GM12878 (cell line): ENCODE data around the gene JAGN1. TPM values are rescaled to one million over a fixed set of nuclear protein-coding genes. Genes with fewer than 3 reads are reported as not detected.

ENCODE experiments used
- ATAC-seq: fragments of 200-7000 bp; cut with Tn5 transposase; 3 replicates; pipeline ENCODE4 v1.9.1; 2020; ENCODE audit warnings: mild to moderate bottlenecking, moderate library complexity
- BruUV-seq: library from RNA; stranded (reverse); fragments of 400-500 nt; replicated peaks from 2 replicates; lab custom pipeline; 2021; lab: Mats Ljungman, UMichigan
- CTCF ChIA-PET: fragments of 300-600 bp; sonication (Branson Sonifier 250); formaldehyde crosslinking; extraction: SDS; loops from one replicate; lab custom pipeline; 2021; ENCODE audit warnings: inconsistent platforms; lab: Yijun Ruan, JAX
- POLR2A ChIA-PET: fragments of 350-600 bp; formaldehyde crosslinking; extraction: SDS; loops from one replicate; lab custom pipeline; 2021; ENCODE audit warnings: inconsistent platforms; lab: Charles Lee
- RAD21 ChIA-PET: fragments of 300-600 bp; sonication (Branson Sonifier 250); formaldehyde crosslinking; loops from one replicate; lab custom pipeline; 2023; ENCODE audit warnings: antibody characterized with exemption; ENCODE audit not compliant: unreplicated experiment; lab: Charles Lee
- SMC1A ChIA-PET: fragments of 300-600 bp; sonication (Branson Sonifier 250); formaldehyde crosslinking; loops from one replicate; lab custom pipeline; 2023; ENCODE audit not compliant: unreplicated experiment, uncharacterized antibody; lab: Charles Lee
- DNase-seq: peaks from one replicate; pipeline ENCODE4 v3.0.0-alpha.2; 2011; ENCODE audit warnings: low read depth, low spot score
- FAIRE-seq: peaks from 3 replicates; lab custom pipeline; 2011; peaks lifted over from hg19 to GRCh38; lab: Jason Lieb, UNC
- H2AFZ ChIP-seq: 2 replicates; pipeline ENCODE4 v1.6.0; 2011; ENCODE audit warnings: low read depth, low read length, control low read depth; ENCODE audit not compliant: control insufficient read depth
- H3K27ac ChIP-seq: 2 replicates; pipeline ENCODE4 v1.5.1; 2011; ENCODE audit warnings: control low read depth; ENCODE audit not compliant: control insufficient read depth, insufficient read depth
- H3K27me3 ChIP-seq, 2 experiments: replicated peaks in 1 of 2; 2 replicates each; pipeline versions ENCODE4 v1.6.0 to v1.6.1; 2011; ENCODE audit warnings: low read length in 1 of 2; ENCODE audit not compliant: control insufficient read depth in 2 of 2, insufficient read depth in 2 of 2
- H3K36me3 ChIP-seq, 2 experiments: 2 replicates each; pipeline ENCODE4 v1.5.1; 2011; ENCODE audit warnings: low read length in 1 of 2; ENCODE audit not compliant: control insufficient read depth in 2 of 2, insufficient read depth in 2 of 2
- H3K4me1 ChIP-seq: 2 replicates; pipeline ENCODE4 v1.6.1; 2011; ENCODE audit warnings: mild to moderate bottlenecking, low read length, moderate library complexity, mixed read lengths; ENCODE audit not compliant: control insufficient read depth, insufficient read depth
- H3K4me2 ChIP-seq: 2 replicates; pipeline ENCODE4 v1.6.0; 2011; ENCODE audit warnings: control low read depth; ENCODE audit not compliant: control insufficient read depth, insufficient read depth
- H3K4me3 ChIP-seq: fragments of 200-600 bp; sonication (generic); 2 replicates; pipeline ENCODE4 v1.5.1; 2016
- H3K79me2 ChIP-seq: 2 replicates; pipeline ENCODE4 v1.6.0; 2011; ENCODE audit warnings: low read length; ENCODE audit not compliant: control insufficient read depth, insufficient read depth
- H3K9ac ChIP-seq: 2 replicates; pipeline ENCODE4 v1.8.0; 2011; ENCODE audit warnings: low read length, control low read depth, mixed read lengths; ENCODE audit not compliant: control insufficient read depth, insufficient read depth
- H3K9me3 ChIP-seq: replicated peaks from 3 replicates; pipeline ENCODE4 v1.5.1; 2011; ENCODE audit warnings: mild to moderate bottlenecking, low read length; ENCODE audit not compliant: control insufficient read depth, insufficient read depth
- H4K20me1 ChIP-seq: 2 replicates; pipeline ENCODE4 v1.6.0; 2011; ENCODE audit not compliant: control insufficient read depth, insufficient read depth
- BMI1 ChIP-seq: fragments of 450-650 bp; IDR thresholded peaks from 2 replicates; pipeline ENCODE4 v1.6.1; 2016; ENCODE audit warnings: mild to moderate bottlenecking, moderate library complexity, borderline replicate concordance
- CBX3 ChIP-seq: fragments of 200-600 bp; sonication (generic); IDR thresholded peaks from 2 replicates; pipeline ENCODE4 v1.6.1; 2016; ENCODE audit warnings: low read depth, borderline replicate concordance
- CEBPZ ChIP-seq: fragments of 150-350 bp; IDR thresholded peaks from 2 replicates; pipeline ENCODE4 v1.6.1; 2016; ENCODE audit warnings: low read depth, low read length
- E2F4 ChIP-seq: IDR thresholded peaks from 2 replicates; pipeline ENCODE4 v1.6.1; 2012; ENCODE audit warnings: low read depth, low read length, improper control_type of control experiment
- EED ChIP-seq: sonication (generic); IDR thresholded peaks from 2 replicates; pipeline ENCODE4 v1.6.1; 2016; ENCODE audit warnings: antibody characterized with exemption, low read depth
- EP300 ChIP-seq, 2 experiments: fragments of 150-350 bp in 1 of 2; IDR thresholded peaks; 2 replicates each; pipeline ENCODE4 v1.6.1; 2011 to 2012; ENCODE audit warnings: low read depth in 2 of 2, low read length in 2 of 2, borderline replicate concordance in 1 of 2, improper control_type of control experiment in 1 of 2, inconsistent platforms in 1 of 2; ENCODE audit not compliant: control insufficient read depth in 1 of 2
- EZH2 ChIP-seq: IDR thresholded peaks from 2 replicates; pipeline ENCODE4 v1.6.1; 2012; ENCODE audit warnings: low read depth, mild to moderate bottlenecking, control low read depth, inconsistent platforms, low read length, borderline replicate concordance; ENCODE audit not compliant: control insufficient read depth
- GATAD2B ChIP-seq: fragments of 450-650 bp; conservative IDR thresholded peaks from 2 replicates; pipeline ENCODE4 v1.6.1; 2017; ENCODE audit warnings: low read depth, mild to moderate bottlenecking, moderate library complexity
- HCFC1 ChIP-seq: fragments of 150-350 bp; IDR thresholded peaks from 2 replicates; pipeline ENCODE4 v1.6.1; 2014; ENCODE audit warnings: low read length
- HDAC2 ChIP-seq: fragments of 200-600 bp; sonication (generic); IDR thresholded peaks from 2 replicates; pipeline ENCODE4 v1.6.1; 2017
- IKZF1 ChIP-seq: fragments of 450-650 bp; conservative IDR thresholded peaks from 2 replicates; pipeline ENCODE4 v1.6.1; 2017; ENCODE audit warnings: antibody characterized with exemption, mild to moderate bottlenecking
- JUNB ChIP-seq: IDR thresholded peaks from 2 replicates; pipeline ENCODE4 v1.6.1; 2016; ENCODE audit warnings: antibody characterized with exemption, mild to moderate bottlenecking
- NFYB ChIP-seq: IDR thresholded peaks from 2 replicates; pipeline ENCODE4 v1.6.1; 2011; ENCODE audit warnings: low read depth, mild to moderate bottlenecking, low read length, improper control_type of control experiment, moderate library complexity; ENCODE audit not compliant: insufficient read depth
- NRF1 ChIP-seq: conservative IDR thresholded peaks from 2 replicates; pipeline ENCODE4 v1.6.1; 2011; ENCODE audit warnings: mild to moderate bottlenecking, low read depth, low read length, improper control_type of control experiment
- PKNOX1 ChIP-seq: fragments of 450-650 bp; IDR thresholded peaks from 2 replicates; pipeline ENCODE4 v1.6.1; 2016; ENCODE audit warnings: mild to moderate bottlenecking
- SUZ12 ChIP-seq: fragments of 200-600 bp; sonication (generic); IDR thresholded peaks from one replicate; pipeline ENCODE4 v1.6.1; 2018; ENCODE audit warnings: antibody characterized with exemption, mild to moderate bottlenecking; ENCODE audit not compliant: unreplicated experiment
- YY1 ChIP-seq: IDR thresholded peaks from 2 replicates; pipeline ENCODE4 v1.6.1; 2011; ENCODE audit warnings: low read depth, mild to moderate bottlenecking, low read length
- ZSCAN29 ChIP-seq: fragments of 450-650 bp; IDR thresholded peaks from 2 replicates; pipeline ENCODE4 v1.6.1; 2017; ENCODE audit warnings: mild to moderate bottlenecking, moderate library complexity
- WGBS: methylation state at CpG from one replicate; pipeline ENCODE4 v1.1.6; 2016; ENCODE audit warnings: low lambda C conversion rate; ENCODE audit not compliant: insufficient replicate concordance, insufficient coverage; ENCODE audit errors: missing lambda C conversion rate; 5-methylcytosine and 5-hydroxymethylcytosine counted together
- in situ Hi-C: fragments of 300-500 bp; cut with MboI; formaldehyde crosslinking; loops from 9 replicates; pipeline ENCODE4 v1.14.3; 2018; ENCODE audit warnings: mixed read lengths
- intact Hi-C: fragments of 100-400 bp; cut with micrococcal nuclease; formaldehyde crosslinking; loops from one replicate; pipeline ENCODE4 v1.14.2; 2022; ENCODE audit not compliant: unreplicated experiment
- polyA plus RNA-seq, 11 experiments: library from polyadenylated mRNA; depleted of rRNA in 4 of 11; unstranded in 6 of 11; stranded (reverse) in 5 of 11; fragments of >200 nt; fragmentation: Nextera tagmentation in 4 of 11; fragmentation: Illumina TruSeq in 1 of 11; extraction: Ambion mirVana in 4 of 11; extraction: Trizol in 1 of 11; gene quantifications; 1 replicate in 1 of 11; 2 replicates in 10 of 11; pipeline versions ENCODE4 v1.2.1 to v1.2.3, GENCODE V29; 2011 to 2016; ENCODE audit warnings: inconsistent platforms in 2 of 11, missing spikeins in 2 of 11, low read depth in 1 of 11
- total RNA-seq, 4 experiments: library from RNA; depleted of rRNA in 3 of 4; stranded (reverse); fragments of >200 nt in 3 of 4; fragmentation: Illumina TruSeq in 1 of 4; extraction: Trizol in 1 of 4; gene quantifications; 2 replicates each; pipeline versions ENCODE4 v1.2.1 to v1.2.3, GENCODE V29; 2013 to 2021

The JAGN1 gene
- total and polyA plus RNA-seq, 10 of the 15 experiments (the other 5 are each of a cell fraction or from before 2014, with no cell fraction given): 23.3 to 56.0 (median 35.4) TPM

GRCh38 chr3:9915254-9916141 is 25.1 kb downstream of the JAGN1 start:
- in situ Hi-C loops (no loop called here), intact Hi-C loops (no loop called here)
- POLR2A ChIA-PET: interaction anchor here (0.6 kb wide), 1 partner anchor 24 kb away, joined by 5 read pairs; no protein-coding TSS in a partner anchor
- no TSS peak for BruUV-seq
- FAIRE-seq: no peak
- 11% methylated on average over 71 of the region's 99 CpGs for WGBS
- SMC1A ChIA-PET: interaction anchor here (0.5 to 0.6 kb wide), 2 partner anchors 16 to 24 kb away, joined by 3 read pairs; no protein-coding TSS in a partner anchor
- ATAC-seq: peak; percentile 79
- no peaks in the 10 kb centered on the region for H3K9me3 ChIP-seq
- RAD21 ChIA-PET: interaction anchor here (1.2 kb wide), 1 partner anchor 18 kb away, joined by 5 read pairs; the partner anchor contains the start of gene CRELD1
- peak overlapping the region; percentile 81 for H2AFZ ChIP-seq
- H3K9ac ChIP-seq: no peak overlapping the region; the same call in 1 of the 2 replicates
- H3K4me1 ChIP-seq: peaks cover 10% of the 10 kb centered on the region
- peak overlapping the region; percentile 98 for H3K4me2 ChIP-seq
- no peaks in the 10 kb centered on the region for H3K79me2 ChIP-seq
- no peak for DNase-seq
- no peak overlapping the region for H3K27ac ChIP-seq
- H3K4me3 ChIP-seq: peak overlapping the region; percentile 54
- no peaks in the 10 kb centered on the region for H4K20me1 ChIP-seq
- no peaks in the 10 kb centered on the region for H3K36me3 ChIP-seq
- peaks cover 0 to 2% of the 10 kb centered on the region in 2 experiments; a peak in 1 of 4 replicates for H3K27me3 ChIP-seq
- CTCF ChIA-PET: interaction anchor here (4.4 kb wide), 1 partner anchor 18 kb away, joined by 31 read pairs; the partner anchor contains the start of gene CRELD1
- TF ChIP-seq GATAD2B (peak; percentile 98), HCFC1 (no peak), E2F4 (no peak), SUZ12 (no peak), CEBPZ (no peak), IKZF1 (peak; percentile 69), EZH2 (no peak), JUNB (no peak), YY1 (no peak), CBX3 (no peak), NRF1 (no peak), BMI1 (no peak), NFYB (no peak), EP300 (IDR thresholded peaks at IDR 0.05; ENCODE audit: borderline replicate concordance in 1 of 2, control insufficient read depth in 1 of 2, low read depth in 2 of 2, low read length in 2 of 2) (no peak), ZSCAN29 (no peak), HDAC2 (no peak), EED (no peak), PKNOX1 (no peak)
